WTC11 (cell line): ENCODE data around the gene AKAP6.

Source experiments
- ESRRA ChIP-seq: sonication (generic); formaldehyde crosslinking; IDR thresholded peaks from 2 replicates; pipeline ENCODE4 v1.8.1; 2022; ENCODE audit warnings: mild to moderate bottlenecking, missing genetic modification reagents, borderline replicate concordance
- FOXK1 ChIP-seq: sonication (generic); formaldehyde crosslinking; IDR thresholded peaks from 2 replicates; pipeline ENCODE4 v1.8.0; 2022; ENCODE audit warnings: mild to moderate bottlenecking, moderate library complexity, missing genetic modification reagents
- GTF2I ChIP-seq: fragments of 250-450 bp; sonication (Bioruptor Pico); conservative IDR thresholded peaks from 2 replicates; pipeline ENCODE4 v1.4.0; 2021; ENCODE audit warnings: mild to moderate bottlenecking
- KAT7 ChIP-seq: sonication (generic); formaldehyde crosslinking; IDR thresholded peaks from 2 replicates; pipeline ENCODE4 v1.8.1; 2023; ENCODE audit warnings: missing genetic modification reagents, mild to moderate bottlenecking, borderline replicate concordance
- SP1 ChIP-seq: sonication (generic); formaldehyde crosslinking; conservative IDR thresholded peaks from 2 replicates; pipeline ENCODE4 v1.8.1; 2022; ENCODE audit warnings: missing genetic modification reagents
- ZBTB21 ChIP-seq: sonication (generic); formaldehyde crosslinking; IDR thresholded peaks from 2 replicates; pipeline ENCODE4 v1.8.1; 2023; ENCODE audit warnings: mild to moderate bottlenecking, missing genetic modification reagents, borderline replicate concordance
- ZNF232 ChIP-seq: sonication (generic); formaldehyde crosslinking; IDR thresholded peaks from 2 replicates; pipeline ENCODE4 v1.8.0; 2022; ENCODE audit warnings: mild to moderate bottlenecking, missing genetic modification reagents
- ZNF317 ChIP-seq: sonication (generic); formaldehyde crosslinking; IDR thresholded peaks from 2 replicates; pipeline ENCODE4 v1.8.1; 2023; ENCODE audit warnings: low read depth, mild to moderate bottlenecking, moderate library complexity, missing genetic modification reagents, borderline replicate concordance
- TF ChIP-seq, protein P1 (sequence below): fragments of 200-600 bp; IDR thresholded peaks from 2 replicates; pipeline ENCODE4 v1.8.0; 2022; ENCODE audit warnings: antibody characterized with exemption
- TF ChIP-seq, protein P2 (sequence below): fragments of 250-450 bp; sonication (Bioruptor Pico); IDR thresholded peaks from 2 replicates; pipeline ENCODE4 v1.8.0; 2021; ENCODE audit warnings: mild to moderate bottlenecking
- TF ChIP-seq, protein P3 (sequence below): sonication (generic); formaldehyde crosslinking; IDR thresholded peaks from 2 replicates; pipeline ENCODE4 v1.8.0; 2023; ENCODE audit warnings: mild to moderate bottlenecking, missing genetic modification reagents
- TF ChIP-seq, protein P4 (sequence below): sonication (generic); formaldehyde crosslinking; IDR thresholded peaks from 2 replicates; pipeline ENCODE4 v1.8.1; 2023; ENCODE audit warnings: mild to moderate bottlenecking, missing genetic modification reagents, borderline replicate concordance
- TF ChIP-seq, protein P5 (sequence below): sonication (generic); formaldehyde crosslinking; conservative IDR thresholded peaks from 2 replicates; pipeline ENCODE4 v1.8.1; 2023; ENCODE audit warnings: mild to moderate bottlenecking, low read depth, missing genetic modification reagents, moderate library complexity

GRCh38 chr14:32363761-32364160 is 34.7 kb downstream of the AKAP6 start:
- TF ChIP-seq GTF2I (CRISPR knock-in tag) (no peak), ESRRA (CRISPR knock-in tag) (no peak), KAT7 (no peak), ZNF317 (CRISPR knock-in tag) (no peak), ZBTB21 (CRISPR knock-in tag) (no peak), FOXK1 (CRISPR knock-in tag) (no peak), ZNF232 (CRISPR knock-in tag) (no peak), SP1 (CRISPR knock-in tag) (no peak)
- TF ChIP-seq, protein P1, sequence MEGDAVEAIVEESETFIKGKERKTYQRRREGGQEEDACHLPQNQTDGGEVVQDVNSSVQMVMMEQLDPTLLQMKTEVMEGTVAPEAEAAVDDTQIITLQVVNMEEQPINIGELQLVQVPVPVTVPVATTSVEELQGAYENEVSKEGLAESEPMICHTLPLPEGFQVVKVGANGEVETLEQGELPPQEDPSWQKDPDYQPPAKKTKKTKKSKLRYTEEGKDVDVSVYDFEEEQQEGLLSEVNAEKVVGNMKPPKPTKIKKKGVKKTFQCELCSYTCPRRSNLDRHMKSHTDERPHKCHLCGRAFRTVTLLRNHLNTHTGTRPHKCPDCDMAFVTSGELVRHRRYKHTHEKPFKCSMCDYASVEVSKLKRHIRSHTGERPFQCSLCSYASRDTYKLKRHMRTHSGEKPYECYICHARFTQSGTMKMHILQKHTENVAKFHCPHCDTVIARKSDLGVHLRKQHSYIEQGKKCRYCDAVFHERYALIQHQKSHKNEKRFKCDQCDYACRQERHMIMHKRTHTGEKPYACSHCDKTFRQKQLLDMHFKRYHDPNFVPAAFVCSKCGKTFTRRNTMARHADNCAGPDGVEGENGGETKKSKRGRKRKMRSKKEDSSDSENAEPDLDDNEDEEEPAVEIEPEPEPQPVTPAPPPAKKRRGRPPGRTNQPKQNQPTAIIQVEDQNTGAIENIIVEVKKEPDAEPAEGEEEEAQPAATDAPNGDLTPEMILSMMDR = no peak
- TF ChIP-seq, protein P2, sequence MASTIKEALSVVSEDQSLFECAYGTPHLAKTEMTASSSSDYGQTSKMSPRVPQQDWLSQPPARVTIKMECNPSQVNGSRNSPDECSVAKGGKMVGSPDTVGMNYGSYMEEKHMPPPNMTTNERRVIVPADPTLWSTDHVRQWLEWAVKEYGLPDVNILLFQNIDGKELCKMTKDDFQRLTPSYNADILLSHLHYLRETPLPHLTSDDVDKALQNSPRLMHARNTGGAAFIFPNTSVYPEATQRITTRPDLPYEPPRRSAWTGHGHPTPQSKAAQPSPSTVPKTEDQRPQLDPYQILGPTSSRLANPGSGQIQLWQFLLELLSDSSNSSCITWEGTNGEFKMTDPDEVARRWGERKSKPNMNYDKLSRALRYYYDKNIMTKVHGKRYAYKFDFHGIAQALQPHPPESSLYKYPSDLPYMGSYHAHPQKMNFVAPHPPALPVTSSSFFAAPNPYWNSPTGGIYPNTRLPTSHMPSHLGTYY (CRISPR knock-in tag) = no peak
- TF ChIP-seq, protein P3, sequence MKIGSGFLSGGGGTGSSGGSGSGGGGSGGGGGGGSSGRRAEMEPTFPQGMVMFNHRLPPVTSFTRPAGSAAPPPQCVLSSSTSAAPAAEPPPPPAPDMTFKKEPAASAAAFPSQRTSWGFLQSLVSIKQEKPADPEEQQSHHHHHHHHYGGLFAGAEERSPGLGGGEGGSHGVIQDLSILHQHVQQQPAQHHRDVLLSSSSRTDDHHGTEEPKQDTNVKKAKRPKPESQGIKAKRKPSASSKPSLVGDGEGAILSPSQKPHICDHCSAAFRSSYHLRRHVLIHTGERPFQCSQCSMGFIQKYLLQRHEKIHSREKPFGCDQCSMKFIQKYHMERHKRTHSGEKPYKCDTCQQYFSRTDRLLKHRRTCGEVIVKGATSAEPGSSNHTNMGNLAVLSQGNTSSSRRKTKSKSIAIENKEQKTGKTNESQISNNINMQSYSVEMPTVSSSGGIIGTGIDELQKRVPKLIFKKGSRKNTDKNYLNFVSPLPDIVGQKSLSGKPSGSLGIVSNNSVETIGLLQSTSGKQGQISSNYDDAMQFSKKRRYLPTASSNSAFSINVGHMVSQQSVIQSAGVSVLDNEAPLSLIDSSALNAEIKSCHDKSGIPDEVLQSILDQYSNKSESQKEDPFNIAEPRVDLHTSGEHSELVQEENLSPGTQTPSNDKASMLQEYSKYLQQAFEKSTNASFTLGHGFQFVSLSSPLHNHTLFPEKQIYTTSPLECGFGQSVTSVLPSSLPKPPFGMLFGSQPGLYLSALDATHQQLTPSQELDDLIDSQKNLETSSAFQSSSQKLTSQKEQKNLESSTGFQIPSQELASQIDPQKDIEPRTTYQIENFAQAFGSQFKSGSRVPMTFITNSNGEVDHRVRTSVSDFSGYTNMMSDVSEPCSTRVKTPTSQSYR (CRISPR knock-in tag) = no peak
- TF ChIP-seq, protein P4, sequence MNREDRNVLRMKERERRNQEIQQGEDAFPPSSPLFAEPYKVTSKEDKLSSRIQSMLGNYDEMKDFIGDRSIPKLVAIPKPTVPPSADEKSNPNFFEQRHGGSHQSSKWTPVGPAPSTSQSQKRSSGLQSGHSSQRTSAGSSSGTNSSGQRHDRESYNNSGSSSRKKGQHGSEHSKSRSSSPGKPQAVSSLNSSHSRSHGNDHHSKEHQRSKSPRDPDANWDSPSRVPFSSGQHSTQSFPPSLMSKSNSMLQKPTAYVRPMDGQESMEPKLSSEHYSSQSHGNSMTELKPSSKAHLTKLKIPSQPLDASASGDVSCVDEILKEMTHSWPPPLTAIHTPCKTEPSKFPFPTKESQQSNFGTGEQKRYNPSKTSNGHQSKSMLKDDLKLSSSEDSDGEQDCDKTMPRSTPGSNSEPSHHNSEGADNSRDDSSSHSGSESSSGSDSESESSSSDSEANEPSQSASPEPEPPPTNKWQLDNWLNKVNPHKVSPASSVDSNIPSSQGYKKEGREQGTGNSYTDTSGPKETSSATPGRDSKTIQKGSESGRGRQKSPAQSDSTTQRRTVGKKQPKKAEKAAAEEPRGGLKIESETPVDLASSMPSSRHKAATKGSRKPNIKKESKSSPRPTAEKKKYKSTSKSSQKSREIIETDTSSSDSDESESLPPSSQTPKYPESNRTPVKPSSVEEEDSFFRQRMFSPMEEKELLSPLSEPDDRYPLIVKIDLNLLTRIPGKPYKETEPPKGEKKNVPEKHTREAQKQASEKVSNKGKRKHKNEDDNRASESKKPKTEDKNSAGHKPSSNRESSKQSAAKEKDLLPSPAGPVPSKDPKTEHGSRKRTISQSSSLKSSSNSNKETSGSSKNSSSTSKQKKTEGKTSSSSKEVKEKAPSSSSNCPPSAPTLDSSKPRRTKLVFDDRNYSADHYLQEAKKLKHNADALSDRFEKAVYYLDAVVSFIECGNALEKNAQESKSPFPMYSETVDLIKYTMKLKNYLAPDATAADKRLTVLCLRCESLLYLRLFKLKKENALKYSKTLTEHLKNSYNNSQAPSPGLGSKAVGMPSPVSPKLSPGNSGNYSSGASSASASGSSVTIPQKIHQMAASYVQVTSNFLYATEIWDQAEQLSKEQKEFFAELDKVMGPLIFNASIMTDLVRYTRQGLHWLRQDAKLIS (CRISPR knock-in tag) = no peak
- TF ChIP-seq, protein P5, sequence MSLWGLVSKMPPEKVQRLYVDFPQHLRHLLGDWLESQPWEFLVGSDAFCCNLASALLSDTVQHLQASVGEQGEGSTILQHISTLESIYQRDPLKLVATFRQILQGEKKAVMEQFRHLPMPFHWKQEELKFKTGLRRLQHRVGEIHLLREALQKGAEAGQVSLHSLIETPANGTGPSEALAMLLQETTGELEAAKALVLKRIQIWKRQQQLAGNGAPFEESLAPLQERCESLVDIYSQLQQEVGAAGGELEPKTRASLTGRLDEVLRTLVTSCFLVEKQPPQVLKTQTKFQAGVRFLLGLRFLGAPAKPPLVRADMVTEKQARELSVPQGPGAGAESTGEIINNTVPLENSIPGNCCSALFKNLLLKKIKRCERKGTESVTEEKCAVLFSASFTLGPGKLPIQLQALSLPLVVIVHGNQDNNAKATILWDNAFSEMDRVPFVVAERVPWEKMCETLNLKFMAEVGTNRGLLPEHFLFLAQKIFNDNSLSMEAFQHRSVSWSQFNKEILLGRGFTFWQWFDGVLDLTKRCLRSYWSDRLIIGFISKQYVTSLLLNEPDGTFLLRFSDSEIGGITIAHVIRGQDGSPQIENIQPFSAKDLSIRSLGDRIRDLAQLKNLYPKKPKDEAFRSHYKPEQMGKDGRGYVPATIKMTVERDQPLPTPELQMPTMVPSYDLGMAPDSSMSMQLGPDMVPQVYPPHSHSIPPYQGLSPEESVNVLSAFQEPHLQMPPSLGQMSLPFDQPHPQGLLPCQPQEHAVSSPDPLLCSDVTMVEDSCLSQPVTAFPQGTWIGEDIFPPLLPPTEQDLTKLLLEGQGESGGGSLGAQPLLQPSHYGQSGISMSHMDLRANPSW (CRISPR knock-in tag) = no peak
